SK-N-MC (cell line): ENCODE measurements around the gene NCCRP1.

ENCODE experiments used
- EZH2 ChIP-seq: fragments of 200-600 bp; sonication (generic); IDR thresholded peaks from one replicate; pipeline ENCODE4 v1.6.1; 2017; ENCODE audit warnings: antibody characterized with exemption
- POLR2AphosphoS5 ChIP-seq: IDR thresholded peaks from 2 replicates; pipeline ENCODE4 v1.6.1; 2012; ENCODE audit warnings: mild to moderate bottlenecking, low read depth, low read length, borderline replicate concordance

- TF ChIP-seq EZH2 (no peak), POLR2AphosphoS5 (no peak)
Observed at GRCh38 chr19:39156326-39157230, 40.2 kb upstream of the NCCRP1 start.
